HG02759 (cell line): ENCODE data around the gene MTMR6.

Source experiments
- ATAC-seq: cut with Tn5 transposase; IDR thresholded peaks from one replicate; pipeline ENCODE4 v1.9.1; 2021; ENCODE audit warnings: mild to moderate bottlenecking, moderate library complexity; ENCODE audit not compliant: unreplicated experiment

The MTMR6 gene

GRCh38 chr13:25280396-25280795 lies 6.9 kb downstream of the MTMR6 start:
- ATAC-seq, result no peak

- no peak for ATAC-seq
Measured at GRCh38 chr13:25276748-25277147, 10.5 kb downstream of the MTMR6 start.

DNA sequence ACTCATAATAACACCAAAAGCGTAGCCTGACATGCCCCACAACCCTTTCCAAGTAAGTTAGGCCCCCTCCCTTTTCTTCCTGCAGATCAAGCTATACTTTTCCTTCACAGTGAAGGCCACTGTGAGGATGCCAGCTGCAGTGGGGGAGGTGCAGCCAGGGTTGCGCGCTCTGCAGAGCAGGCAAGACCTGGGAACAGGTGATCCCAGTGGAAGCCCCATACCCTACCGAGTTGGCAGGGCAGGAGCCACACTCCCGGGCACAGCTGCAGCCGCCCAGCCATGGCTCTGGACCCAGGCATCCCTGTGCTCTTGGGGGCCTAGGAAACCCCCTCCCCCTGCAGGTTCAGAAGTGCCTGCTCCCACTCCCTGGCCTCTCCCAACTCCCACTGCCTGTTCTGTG lies 18.7 kb downstream of the MTMR6 start:
- ATAC-seq, result no peak

DNA sequence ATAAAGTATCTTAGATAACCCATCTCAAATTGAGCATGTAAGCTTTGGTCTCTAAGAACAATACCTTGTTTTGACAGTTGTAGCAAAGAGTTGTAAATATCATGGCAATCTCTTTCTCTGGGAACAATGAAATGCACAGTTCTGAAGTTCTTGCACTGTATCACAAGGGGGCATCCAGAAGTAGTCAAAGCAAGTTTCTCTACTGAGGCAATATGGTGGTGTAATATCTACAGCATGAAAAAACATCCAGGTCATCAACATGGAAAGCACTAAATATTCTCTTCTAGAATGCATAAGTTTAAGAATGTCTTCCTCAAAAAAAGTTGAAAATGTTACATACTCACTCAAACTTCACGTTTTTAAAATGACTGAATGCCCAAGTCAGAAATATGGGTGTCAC lies 19.6 kb downstream of the MTMR6 start:
- ATAC-seq, result no peak

- ATAC-seq, result no peak
Measured at GRCh38 chr13:25266706-25267105, 20.6 kb downstream of the MTMR6 start.

- ATAC-seq, result no peak
Measured at GRCh38 chr13:25262261-25262660, 25.0 kb downstream of the MTMR6 start.

GRCh38 chr13:25253702-25254101 lies 33.6 kb downstream of the MTMR6 start:
- ATAC-seq, result no peak

DNA sequence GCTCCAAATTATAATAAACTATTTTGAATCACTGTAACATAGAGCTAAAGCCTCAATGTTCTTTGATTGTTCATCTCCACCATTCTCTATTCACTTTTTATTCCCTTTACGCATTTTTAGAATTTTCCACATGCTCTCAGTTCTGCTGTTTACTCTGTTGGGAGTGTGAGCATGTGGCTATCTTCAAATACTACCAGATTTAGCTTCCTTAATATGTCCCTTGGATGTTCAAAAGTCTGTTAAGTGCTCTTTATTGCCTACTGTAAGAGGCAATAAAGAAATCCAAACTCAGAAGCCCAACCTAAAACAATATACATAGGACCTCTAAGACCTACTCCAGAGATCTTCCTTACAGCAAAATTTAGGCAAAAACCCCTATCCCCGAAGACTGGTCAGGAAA lies 34.5 kb downstream of the MTMR6 start:
- no peak for ATAC-seq

GRCh38 chr13:25252225-25252624 lies 35.1 kb downstream of the MTMR6 start:
- ATAC-seq, result no peak

DNA sequence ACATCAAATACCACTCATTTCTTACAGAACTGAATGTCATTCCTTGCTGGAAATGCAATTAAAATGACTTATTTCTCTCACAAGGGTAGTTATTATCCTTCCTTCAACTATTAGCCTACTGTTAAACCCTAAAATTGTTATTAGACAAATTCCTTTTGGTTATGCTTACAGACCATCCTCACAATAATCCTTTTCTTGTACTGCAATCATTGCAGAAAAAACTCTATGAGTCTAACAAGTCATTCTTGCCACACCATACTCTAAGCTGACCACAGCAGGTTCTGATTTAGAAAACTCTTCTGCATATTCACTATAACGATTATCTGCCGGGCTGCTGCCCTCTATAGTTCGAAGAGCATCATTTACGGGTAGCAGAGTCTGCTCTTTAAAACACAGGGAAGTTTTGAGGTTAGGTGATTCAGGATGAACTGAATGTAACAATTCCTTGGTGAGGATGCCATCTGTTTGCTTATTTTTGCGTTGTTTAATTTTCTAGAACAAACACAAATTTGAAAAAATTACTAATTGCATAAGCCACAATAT lies 38.2 kb downstream of the MTMR6 start:
- ATAC-seq, result peak; percentile 80

DNA sequence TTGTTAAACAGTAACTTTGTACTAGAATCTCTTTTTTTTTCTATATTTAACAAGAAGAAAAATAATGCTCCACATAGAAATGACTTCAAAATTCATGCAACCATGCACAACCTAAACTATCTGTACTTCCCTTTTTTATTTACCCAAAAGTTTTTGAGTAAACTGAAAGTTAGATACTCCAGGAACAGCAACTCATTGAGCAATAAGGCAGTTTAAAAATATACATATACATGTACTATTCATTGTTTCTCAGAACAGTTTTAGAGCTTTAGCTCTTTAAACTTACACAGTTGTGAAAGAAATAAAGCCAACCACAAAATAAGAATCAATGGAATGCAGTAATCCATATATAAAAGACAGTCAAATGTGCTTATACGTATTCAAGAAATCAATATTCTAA lies 39.2 kb downstream of the MTMR6 start:
- ATAC-seq, result no peak

GRCh38 chr13:25247360-25247759 lies 39.9 kb downstream of the MTMR6 start:
- no peak for ATAC-seq

- ATAC-seq, result no peak
Measured at GRCh38 chr13:25244123-25244522, 43.2 kb downstream of the MTMR6 start.

DNA sequence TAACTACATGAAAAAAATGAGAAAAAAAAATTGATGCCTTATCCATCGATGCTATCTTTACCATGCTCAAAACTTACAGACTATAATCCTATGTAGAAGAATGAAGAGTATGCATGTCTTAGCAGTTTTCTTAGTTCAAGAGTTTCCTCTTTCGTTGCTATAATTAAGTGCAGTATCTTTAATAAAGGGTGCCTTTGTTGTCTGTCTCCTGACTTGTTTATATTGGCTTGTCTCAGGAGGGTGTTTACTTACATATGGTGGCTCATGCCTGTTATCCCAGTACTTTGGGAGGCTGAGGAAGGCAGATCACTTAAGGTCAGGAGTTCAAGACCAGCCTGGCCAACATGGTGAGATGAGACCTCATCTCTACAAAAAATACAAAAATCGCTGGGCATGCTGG lies 44.3 kb downstream of the MTMR6 start:
- ATAC-seq, result no peak

DNA sequence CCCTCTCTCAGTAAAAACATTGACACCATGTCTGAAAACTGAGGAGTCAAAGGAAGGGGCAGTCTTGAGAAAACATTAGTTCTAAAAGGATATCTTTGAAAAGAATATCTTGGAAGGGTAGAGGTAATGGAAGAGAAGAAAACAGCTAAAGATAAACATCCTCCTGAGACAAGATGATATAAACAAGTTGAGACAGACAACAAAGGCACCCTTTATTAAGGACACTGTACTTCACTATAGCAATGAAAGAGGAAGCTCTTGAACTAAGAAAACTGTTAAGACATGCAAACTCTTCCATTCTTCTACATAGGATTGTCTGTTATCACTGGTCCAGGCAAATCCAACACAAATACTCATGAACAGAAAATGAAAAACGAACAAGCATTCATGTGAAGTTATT lies 46.3 kb downstream of the MTMR6 start:
- ATAC-seq, result no peak

GRCh38 chr13:25237083-25237482 lies 50.2 kb downstream of the MTMR6 start:
- ATAC-seq, result no peak

DNA sequence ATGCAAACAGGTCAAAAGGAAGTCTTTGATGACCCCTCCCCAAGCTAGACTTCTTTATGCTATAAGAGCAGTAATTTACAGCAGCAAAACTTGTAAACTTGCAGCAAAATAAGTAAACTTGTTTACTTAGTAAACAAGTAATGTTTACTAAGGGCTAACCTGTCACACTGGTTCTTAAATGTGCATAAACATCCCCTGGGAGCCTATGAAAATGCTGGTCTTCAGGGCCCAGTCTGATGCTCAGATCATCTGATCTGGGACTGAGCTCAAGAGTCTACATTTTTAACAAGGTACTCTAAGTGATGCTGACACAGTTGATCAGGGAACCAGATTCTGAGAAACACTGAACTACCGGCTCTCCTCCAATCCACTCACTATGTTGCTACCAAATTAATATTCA lies 53.4 kb downstream of the MTMR6 start:
- no peak for ATAC-seq

- peak; percentile 61 for ATAC-seq
Measured at GRCh38 chr13:25232937-25233515, 54.3 kb downstream of the MTMR6 start.

DNA sequence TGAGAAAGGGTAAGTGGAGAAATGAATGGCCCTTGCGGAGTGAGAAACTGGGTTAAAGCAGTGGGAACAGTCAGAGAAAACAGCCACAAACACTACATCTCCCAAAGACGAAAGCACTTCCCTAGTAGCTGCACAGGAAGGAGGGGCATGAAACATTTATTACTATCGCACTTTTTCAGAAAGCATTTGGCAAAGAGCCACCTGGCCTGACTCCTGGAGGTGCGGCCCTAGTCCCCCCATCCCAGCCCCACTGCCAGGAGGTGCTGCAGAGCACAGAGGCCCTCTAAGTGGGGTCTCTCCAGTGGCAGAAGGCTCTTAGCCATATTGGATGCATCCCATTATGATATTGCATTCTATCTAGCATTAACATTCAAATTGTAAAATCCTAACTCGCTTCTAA lies 55.8 kb downstream of the MTMR6 start:
- ATAC-seq, result no peak

DNA sequence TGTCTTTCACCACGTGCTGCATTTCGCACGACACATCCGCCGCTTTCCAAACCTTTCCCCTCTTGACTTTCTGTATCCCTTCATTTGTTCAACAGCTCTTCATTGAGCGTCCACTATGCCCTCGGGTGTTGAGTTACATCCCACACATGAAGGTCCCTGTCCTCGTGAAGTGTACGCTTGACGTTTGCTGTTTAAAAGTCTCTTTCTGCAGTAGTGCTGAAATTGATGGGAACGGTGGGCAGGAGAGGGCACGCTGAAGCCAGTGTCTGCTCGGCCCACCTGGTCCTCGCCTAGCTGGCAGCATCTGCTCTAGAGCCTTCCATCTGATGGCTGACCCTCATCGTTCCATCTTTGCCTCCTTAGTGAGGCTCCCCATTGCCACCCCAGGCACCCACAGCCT lies 59.6 kb downstream of the MTMR6 start:
- no peak for ATAC-seq

GRCh38 chr13:25225970-25226369 lies 61.3 kb downstream of the MTMR6 start:
- no peak for ATAC-seq

- ATAC-seq, result no peak
Measured at GRCh38 chr13:25224151-25224550, 63.1 kb downstream of the MTMR6 start.

DNA sequence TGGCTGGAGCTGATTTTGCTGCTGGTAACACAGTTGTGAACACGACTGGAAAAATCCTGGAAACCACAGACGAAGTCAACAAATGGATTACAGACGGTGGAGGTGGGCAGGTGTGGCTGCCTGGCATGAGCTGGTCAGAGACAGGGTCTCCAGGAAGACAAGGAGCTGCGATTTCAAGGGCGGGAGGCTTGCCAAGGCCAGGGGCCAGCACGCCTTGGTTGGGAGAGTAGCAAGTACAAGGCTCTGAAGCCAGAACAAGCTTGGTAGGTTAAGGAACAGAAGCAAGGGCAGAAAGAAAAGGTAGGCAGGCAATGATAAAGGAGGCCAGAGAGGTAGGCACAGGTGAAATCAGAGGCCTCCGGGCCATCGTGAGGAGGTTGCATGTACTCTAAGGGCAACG lies 64.5 kb downstream of the MTMR6 start:
- ATAC-seq, result no peak
